GM18861 (cell line): ENCODE results near the gene BRSK1.

Experiments used
- ATAC-seq: cut with Tn5 transposase; IDR thresholded peaks from one replicate; pipeline ENCODE4 v1.9.1; 2021; ENCODE audit not compliant: unreplicated experiment

Gene BRSK1

DNA sequence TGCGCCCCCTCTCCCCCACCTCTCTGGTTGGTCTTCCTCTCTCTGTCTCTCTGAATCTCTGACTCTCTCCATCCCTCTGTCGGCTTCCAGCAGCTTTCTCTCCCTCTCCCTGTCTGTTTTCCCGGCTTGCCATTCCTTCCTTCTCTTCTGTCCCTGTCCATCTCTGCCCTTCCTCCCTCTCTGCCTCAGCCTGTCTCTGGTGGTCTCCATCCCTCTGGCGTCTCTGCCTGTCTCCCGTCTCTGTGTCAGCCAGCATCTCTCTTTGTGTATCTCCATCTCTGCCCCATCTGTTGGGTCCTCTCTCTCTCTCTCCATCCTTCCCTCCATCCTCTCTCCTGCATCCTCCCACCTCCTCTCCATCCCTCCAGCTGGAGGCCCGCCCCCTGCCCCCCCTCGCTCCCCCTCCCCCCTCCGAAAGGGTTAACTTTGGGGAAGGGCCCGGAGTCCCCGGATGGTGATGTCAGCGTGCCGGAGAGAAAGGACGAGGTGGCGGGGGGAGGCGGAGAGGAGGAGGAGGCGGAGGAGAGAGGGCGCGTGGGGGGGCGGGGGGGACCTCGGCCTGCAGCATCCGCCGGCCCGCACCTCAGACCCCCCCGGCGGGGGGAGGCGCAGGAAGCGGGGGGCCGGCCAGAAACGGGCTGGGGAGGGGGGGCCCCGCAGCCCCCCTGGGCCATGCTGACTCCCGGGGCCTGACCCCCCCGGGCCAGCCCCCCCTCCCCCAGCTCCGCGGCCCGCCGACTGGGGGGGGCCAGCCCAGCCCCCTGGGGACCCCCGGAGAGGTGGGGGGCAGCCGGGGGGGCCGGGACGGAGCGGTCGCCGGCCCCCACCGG is at the start of gene BRSK1:
Gene BRSK1 (plus strand): TSS at position 450 of the 830 bp plus-strand sequence. CDS start 446 bp downstream, outside the sequence.
- ATAC-seq = no peak

DNA sequence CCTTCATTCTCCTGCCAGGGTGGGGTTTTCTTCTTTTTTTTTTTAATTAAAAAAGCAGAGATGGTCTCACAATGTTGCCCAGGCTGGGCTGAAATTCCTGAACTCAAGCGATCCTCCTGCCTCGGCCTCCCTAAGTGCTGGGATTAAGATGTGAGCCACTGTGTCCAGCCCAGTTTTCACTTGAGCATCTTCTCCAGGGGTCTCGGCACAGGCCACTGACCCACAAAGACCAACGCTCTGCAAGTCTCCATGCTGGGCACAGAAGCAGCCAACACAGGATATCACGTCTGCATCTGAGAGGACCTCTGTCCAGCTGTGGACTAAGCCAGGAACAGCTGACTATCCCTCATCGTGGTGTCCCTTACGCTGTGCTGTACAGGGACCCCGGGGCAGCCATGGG is 45.8 kb upstream of the BRSK1 start:
- no peak for ATAC-seq

DNA sequence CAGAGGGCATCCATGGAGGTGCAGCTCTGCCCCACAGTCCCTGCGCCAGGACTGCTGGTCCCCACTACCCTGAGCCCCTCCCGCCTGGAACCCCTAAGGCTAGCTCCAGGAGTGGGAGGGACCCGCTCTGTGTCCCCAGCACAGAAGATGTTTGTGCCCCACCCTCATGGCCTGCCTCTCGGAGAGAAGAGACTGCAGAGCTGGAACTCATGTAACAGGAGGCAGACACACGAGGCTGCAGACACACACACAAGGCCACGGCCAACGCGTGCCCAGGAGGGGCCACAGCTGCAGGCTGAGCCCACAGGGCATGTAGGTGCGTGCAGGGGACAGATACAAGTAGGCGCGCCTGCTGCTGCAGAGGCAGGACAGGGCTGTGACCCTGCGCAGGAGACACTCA is 44.8 kb upstream of the BRSK1 start:
- no peak for ATAC-seq

DNA sequence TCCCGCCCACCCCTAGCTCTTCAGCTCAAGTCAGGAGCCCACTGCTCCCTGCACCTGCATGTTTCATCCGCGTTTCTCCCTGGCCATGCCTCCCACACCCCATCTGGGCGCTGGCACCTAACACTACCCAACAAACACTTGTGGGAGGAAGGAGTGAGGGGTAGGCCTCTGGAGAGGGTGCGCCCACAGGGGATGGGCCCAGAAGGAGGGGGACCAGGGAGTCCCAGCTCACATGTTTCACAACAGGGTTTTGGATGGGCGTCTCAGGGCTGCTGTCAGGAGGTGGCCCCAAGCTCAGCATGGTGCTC is 43.1 kb upstream of the BRSK1 start:
- ATAC-seq = no peak

DNA sequence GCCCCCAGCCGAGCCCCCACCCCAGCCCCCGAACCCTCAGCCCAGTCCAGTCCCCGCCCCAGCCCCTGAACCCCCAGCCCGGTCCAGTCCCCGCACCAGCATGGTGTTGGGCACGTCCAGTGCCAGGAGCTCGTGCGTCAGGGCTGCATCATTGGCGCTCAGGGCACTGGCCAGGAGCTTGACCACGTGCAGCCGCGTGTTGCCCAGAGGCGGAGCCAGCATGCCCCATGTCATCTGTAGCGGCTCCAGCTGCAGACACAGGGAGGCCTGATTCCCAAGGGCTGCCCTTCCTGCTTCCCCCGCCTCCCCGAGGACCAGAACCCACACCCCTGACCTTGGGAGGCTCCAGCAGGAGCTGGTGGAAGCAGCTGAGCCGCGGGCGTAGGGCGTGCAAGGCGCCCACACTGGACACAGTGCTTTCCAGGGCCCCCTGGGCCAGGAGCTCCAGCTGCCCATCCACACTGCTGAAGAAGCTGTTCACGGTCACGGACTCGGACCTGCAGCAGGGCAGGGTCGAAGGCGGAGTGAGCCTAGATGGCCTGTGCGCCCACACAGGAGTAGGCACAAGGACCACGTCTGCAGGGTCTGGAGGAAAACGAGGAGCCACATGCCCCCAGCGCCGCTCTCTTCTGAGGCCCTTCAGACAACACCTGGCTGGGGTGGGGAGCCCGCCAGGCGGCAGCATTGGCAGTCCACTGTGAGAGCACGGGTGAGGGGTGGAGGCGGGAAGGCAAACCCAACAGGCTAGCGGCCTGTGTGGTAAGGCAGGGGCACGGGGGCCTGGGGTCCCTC is 42.5 kb upstream of the BRSK1 start:
- no peak for ATAC-seq

DNA sequence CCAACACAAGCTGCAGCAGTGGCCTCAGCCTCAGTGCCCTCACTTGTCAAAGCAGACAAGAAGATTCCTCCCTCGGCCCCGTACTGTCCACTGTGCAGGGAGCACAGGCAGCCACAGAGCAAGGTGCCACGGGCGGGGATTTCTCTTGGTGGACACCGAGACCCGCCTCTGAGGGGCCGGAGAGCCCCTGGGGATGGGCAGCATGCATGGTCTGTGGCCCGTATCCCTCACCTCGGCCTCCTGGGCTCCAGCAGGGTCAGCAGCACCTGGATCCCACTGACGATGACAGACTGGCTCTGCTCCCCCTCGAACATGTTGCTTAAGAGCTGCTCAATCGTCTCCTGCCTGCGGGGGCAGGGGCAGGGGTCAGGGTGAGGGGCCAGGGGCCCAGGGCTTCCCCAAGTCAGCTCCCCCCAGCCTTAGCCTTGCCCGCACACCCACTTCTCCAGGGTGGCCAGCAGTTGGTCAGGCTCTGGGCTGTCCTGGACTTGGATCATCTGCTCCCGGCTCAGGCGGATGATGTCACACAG is 41.8 kb upstream of the BRSK1 start:
- ATAC-seq = no peak

DNA sequence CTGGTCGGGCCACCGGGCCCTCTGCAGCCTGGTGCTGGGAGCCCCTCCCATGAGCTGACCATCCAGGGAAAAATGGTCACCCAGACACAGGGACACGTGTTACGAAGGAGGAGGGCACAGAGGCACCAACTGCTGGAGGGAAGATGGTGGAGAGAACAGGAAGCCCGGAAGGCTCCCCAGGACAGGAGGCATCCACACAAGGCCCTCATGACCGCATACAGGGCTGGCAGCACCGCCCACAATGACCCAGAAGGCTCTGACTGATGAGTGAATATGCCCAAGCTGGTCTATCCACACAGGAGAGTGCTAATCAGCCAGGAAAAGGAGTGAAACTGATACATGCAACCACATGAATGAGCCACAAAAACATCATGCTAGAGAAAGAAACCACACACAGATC is 41.3 kb upstream of the BRSK1 start:
- ATAC-seq = no peak

DNA sequence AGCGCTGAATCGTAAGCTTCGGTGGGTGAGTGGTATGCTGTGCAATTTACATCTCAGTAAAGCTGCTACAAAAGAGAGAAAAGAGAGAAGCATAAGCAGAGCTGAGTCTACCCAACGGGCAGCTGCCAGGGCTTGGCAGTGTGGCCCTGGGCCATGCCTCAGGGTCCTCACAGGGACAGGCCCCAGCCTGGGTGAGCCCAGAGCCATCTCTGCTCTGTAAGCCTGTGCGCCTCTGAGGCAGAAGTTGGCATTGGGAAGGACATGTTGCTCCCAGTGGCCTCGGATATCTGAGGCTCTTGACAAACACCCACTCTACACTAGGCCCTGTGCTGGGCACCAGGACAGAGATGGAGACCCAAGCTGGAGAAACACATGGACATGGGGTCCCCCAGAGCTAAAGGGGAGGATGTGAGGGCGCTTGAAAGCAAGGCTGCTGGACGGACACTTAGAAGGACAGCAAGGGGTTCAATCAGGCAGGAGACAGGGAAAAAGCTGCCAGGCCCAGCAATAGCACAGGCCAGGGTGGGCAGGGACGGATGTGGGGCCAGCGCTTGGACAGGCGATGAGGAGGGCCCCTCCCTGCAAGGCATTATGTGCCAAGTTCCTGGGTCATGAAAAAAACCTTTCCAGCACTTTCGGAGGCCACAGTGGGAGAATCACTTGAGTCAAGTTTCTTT is 39.7 kb upstream of the BRSK1 start:
- ATAC-seq = no peak

DNA sequence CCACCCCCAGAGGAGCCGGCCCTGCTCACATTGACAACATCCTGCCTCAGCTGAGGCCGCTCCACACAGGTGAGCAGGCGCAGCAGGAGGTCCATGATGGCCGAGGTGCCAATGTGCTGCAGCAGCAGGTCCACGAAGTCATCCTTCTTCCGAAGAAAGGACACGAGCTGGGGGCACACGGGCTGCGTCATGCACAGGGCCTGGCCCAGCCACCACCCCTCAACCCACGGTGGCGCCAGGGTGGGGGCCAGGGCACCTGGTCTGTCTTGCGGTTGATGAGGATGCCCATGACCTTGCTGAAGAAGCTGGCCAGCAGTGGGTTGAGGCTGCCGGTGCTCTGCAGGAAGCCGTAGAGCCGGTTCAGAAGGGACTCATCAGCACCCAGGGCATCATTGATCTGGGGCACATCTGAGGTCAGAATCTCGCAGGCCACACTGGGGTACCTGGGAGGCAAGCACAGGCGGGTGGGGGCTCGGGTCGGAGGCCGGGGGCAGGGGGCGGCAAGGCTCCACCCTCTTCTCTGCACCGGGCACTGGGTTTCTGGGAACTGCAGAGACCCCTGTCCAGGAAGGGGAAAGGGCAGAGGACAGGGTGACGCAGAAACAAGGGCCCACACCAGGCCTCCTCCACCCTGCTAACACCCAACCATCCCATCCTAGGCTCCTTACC is 38.4 kb upstream of the BRSK1 start:
- no peak for ATAC-seq

DNA sequence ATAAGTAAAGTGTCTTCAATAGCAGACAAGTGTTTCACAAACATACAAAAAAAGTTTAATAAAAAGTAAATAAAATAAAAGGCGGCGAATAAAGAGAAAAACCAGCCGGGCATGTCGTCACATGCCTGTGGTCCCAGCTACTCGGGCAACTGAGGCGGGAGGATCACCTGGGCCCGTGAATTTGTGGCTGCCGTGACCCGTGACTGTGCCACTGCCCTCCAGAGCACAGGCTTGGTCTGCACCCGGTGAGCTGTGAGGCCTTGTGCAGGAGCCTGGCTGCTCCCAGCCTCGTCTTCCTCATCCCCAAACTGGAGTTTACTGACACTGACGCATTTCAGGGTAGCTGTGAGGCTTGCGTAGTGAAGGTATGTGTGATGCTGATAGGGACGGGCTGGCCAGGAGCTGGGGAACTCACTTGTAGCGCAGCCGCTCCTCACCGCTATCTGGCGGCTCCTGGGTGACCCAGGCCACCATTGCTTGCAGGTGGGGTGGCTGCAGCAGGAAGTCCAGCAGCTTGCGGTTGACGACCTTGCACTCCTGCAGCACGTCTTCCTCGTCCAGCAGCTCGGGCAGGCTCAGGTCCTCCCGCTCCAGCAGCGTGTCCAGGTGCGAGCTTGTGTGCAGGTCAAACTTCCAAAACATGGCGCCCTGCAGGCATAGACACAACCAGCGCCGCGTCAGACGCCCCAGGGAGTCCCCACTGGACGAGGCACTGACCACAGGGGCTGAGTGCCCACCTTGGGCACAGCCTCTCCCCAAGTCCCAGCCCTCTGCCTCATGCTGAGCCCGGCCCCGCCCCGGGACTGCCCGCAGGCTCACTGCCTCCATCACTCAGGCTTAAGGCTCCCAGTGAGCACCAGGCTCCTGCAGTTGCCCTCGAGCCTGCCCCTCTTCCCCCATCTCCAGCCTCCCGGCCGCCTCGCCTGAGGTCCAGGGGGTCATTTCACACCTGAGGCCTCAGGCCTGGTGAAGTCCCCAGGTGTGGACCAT is 37.0 kb upstream of the BRSK1 start:
- no peak for ATAC-seq

DNA sequence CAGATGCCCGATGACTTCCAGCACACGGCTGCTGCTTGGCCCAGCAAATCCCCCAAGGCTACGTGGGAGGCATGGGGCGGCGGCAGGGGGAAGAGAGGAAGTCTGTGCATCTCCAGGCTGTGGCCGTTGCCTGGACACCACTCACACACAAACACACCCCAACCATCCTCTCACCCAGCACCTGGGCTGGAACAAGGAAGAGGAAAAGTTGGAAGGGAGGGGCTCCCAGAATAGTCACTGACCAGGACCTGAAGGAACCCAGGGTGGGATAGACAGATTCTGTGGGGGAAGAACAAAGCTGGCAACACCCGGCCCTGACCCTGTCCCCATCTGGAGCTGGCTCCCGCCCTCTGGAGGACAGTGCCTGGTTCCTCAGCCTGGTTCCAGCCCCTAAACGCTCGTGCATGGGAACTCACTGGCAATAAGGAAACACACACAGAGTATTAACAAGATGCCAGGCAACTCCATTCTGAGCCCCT is 36.1 kb upstream of the BRSK1 start:
- ATAC-seq = no peak

DNA sequence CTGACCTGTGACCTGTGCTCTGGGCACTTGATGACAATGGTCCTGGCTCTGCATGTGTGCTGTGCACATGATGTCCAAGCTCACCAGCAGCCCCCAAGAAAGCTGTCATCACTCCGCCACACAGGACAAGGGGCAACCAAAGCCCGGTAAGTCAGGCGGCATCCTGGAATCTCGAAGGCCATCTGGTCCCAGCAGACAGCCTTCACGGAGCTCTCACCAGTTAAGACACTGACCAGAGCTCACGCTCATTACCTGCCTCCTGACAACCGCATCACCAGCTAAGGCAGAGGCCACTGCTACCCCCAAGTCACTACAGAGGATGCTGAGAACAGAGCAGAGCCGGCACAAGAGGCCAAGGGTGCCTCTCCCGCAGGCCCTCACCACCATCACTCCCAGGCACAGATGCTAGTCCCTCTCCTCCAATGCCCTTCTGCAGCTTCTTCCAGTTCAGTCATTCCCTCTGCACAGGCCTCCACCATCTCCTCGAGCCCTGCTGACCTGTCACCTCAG is 35.6 kb upstream of the BRSK1 start:
- no peak for ATAC-seq

DNA sequence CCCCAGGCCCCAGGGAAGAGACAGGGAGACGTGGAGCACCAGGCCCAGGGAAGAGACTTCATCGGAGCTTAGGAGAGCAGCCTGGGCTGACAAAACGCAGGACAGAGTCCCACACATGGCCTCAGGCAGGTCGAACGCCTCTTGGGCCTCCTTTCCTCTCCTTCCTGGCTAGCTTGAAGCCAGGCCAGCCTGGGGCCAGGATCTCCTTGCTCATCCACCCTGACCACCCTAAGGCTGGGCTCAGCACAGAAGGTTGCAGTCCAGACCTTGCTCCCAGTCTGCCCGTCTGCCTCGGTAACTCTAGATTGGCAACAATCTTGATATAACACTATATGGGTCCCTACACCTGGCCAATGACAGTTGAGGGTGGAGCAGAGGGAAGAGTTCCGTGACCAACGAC is 35.1 kb upstream of the BRSK1 start:
- no peak for ATAC-seq

DNA sequence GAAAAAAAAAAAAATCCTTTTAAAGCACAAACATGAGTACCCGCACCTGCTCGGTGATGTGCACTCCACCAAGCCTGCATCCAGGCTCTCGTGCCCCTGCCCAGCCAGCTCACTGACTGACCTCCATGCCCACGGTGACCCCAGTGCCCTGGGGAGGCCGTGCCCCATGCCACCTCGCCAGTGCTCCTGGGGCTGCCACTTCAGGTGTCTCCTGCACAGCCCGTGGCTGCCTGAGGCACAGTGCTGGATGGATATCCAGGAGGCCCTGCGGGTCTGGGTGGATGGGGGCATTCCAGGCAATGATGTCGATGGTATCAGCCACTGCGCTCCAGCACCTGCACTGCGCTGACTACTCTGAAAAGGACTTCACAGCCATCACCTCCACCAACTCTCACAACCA is 34.0 kb upstream of the BRSK1 start:
- no peak for ATAC-seq

DNA sequence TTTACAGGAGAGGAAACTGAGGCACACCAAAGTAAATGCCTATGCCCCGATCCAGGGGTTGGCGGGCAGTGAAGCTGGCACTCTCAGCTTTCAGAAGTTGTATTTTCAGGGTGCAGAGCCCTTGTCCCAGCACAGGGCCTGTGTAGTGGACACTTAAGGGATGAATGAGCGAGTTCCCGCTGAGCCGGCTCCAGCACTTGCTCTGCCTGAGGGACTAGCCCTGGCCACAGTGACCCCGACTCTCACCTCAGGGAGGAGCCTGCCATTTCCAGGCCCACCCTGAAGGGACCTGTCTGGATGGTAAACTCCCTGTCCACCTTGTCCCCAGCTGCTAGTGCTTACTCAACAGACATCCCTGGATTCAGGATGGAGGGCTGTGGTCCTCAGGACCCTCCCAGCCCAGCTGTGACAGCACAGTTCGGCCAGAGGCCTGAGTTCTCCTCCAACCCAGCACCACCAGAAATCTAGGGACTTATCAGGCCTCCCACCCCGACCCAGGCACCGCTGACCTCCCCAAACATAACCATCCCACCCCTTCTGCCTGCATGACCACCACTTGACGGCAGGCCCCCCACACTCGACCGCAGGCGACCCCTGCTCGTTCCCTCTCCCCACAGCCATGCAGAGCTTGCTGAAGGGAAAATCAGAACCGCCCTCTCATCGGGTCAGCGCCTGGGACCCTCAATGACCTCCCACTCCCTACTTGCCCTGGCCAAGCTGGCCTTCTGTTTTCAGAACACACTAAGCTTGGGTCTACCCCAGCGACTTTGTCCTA is 33.3 kb upstream of the BRSK1 start:
- ATAC-seq = no peak

DNA sequence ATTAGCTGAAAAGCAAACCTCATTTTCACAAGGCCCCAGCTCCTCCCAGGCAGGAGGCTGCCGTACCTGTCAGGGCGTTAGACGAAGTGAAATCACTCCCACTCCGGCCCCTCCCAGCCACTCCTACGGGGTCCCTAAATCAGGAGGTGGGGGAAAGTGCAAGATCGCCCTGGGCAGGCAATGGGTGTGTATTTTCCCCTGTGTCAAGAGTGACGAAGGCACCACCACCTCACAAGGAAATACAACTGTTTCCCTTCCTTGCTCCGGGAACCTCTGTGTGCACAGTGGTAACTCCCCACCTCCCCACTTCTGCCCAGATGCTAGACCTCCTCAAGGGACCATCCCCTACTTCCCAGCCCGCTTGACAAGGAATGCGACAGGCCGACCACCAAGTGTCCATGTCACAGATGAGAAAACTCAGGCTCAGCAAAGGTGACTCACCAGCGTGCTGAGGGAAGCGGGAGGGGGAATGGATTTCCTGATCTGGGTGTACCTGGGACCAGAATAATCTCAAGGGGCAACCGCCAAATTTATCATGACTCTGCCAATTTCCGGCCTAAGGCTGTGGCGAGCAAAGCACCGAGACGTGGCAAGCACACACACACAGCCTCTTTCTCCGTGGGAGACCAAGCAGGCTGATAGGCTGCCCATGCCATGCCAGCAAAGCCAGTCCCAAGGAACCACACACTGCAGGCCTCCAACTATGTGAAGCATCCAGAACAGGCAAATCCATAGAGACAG is 32.3 kb upstream of the BRSK1 start:
- ATAC-seq = no peak

DNA sequence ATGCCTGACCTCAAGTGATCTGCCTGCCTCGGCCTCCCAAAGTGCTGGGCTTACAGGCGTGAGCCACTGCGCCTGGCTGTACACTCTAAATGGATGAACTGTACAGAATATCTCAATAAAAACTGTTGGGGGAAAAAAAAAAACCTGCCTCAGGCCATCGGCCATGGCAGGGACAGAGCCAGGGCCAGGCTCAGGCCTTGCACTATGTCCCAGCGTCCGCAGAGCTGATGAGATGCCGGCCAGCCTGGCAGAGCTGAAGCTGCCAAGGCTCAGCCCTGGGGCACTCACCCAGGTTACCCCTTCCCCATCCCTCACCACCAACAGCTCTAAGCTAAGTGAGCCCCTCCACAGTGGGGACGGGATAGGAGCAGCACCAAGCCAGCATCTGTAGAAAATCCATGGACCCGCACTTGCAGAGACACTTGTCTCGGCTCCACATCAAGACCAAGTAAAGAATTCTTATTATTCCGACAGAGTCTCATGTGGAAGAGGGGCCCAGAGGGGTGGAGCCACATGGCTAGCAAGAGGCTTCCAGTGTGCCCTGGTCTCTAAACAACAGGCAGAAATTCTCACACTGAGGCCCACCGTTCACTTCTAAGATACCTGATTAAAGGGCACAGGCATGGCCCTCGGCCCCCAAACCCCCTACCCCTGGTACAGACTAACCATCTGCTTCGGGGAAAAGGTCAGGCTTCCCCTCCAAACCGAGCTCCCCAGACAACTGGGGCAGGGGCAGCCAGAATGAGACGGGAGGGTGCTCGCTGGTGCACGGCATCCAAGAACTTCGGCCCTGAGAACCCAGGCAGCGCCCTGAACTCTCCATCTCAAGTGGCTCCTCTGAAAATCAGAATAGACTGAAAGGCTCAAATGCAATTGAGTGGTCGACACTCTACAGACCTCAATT is 30.8 kb upstream of the BRSK1 start:
- ATAC-seq = no peak
